NCI-H1436 (cell line): Measurements from ENCODE around the gene ACP3.
"Not testable (repeated sequence)": the region's sequence is repeated elsewhere in the genome, so short reads cannot be mapped to it uniquely, and the experiment has no call there.

Experiments
- DNase-seq: peaks from one replicate; lab custom pipeline; 2025; lab: John Stamatoyannopoulos, UW

The ACP3 gene

GRCh38 chr3:132362329-132362728 lies 45.1 kb downstream of the ACP3 start:
- DNase-seq = no peak

GRCh38 chr3:132368515-132368914 lies 51.3 kb downstream of the ACP3 start:
- DNase-seq = no peak

DNA sequence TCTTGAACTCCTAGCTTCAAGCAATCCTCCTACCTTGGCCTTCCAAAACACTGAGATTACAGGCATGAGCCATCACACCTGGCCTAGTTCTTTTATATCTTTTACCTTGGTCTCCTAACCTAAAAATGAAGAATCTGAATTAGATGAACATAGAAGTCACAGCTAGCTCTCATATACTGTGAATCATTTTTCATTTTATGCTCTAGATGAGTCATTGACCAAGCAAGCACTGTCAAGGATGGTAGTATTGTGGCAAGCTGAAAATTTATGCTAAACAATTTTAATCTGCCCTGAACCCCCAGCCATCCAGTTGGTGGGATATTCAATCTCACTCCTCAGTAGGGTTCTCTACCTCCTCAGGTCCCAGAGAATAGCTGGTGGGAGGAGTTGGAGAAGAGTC lies 51.8 kb downstream of the ACP3 start:
- no peak for DNase-seq

- peak; percentile 18 for DNase-seq
These were observed 59.7 kb downstream of the ACP3 start for GRCh38 chr3:132376945-132377354.

GRCh38 chr3:132378048-132378762 lies 61.0 kb downstream of the ACP3 start:
- DNase-seq = no peak

DNA sequence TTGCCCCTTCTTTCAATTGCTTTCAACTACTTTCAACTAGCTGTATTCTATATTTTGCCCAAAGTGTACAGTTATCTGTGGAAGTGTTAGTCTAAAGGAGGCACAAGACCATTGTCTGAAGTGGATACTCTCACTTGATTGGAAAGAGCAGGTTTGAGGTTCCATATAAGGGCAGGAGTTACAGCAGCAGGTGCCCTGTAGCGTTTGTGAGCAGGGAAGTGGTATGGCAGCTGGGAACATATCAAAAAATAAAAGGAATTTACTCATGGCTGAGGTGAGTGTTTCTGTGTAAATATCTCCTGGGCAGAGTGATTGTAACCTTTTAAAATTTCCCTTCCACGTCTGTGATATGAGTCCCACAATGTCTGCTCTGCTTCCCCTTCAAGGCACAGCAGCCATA lies 61.6 kb downstream of the ACP3 start:
- DNase-seq = no peak

- no peak for DNase-seq
These were observed 63.7 kb downstream of the ACP3 start for GRCh38 chr3:132380920-132381319.

GRCh38 chr3:132381348-132381944 lies 64.2 kb downstream of the ACP3 start:
- no peak for DNase-seq

GRCh38 chr3:132382267-132382666 lies 65.1 kb downstream of the ACP3 start:
- no peak for DNase-seq

- DNase-seq = no peak
These were observed 65.5 kb downstream of the ACP3 start for GRCh38 chr3:132382688-132383194.

GRCh38 chr3:132386259-132386658 lies 69.1 kb downstream of the ACP3 start:
- no peak for DNase-seq

GRCh38 chr3:132392675-132393074 lies 75.5 kb downstream of the ACP3 start:
- not testable (repeated sequence) for DNase-seq

DNA sequence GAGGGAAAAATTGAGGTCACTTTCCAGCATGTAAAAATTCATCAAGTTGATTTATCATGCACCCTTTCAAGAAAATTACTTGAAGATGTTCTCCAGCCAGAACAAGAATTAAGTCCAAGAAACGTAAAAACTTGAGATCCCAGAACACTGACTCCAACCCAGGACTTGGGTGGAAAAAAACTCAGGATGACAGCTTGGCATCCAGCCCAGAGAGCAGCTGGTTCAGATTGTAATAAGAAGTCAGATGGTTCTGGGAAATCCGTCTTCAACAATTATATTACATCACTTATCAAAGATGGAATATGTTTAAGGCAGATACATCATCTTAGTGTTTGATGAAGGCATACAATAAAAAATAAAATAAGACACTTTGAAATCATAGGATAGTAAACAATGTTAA lies 77.1 kb downstream of the ACP3 start:
- DNase-seq = no peak

- no peak for DNase-seq
These were observed 77.9 kb downstream of the ACP3 start for GRCh38 chr3:132395126-132395525.

GRCh38 chr3:132396255-132396654 lies 79.0 kb downstream of the ACP3 start:
- DNase-seq = no peak

DNA sequence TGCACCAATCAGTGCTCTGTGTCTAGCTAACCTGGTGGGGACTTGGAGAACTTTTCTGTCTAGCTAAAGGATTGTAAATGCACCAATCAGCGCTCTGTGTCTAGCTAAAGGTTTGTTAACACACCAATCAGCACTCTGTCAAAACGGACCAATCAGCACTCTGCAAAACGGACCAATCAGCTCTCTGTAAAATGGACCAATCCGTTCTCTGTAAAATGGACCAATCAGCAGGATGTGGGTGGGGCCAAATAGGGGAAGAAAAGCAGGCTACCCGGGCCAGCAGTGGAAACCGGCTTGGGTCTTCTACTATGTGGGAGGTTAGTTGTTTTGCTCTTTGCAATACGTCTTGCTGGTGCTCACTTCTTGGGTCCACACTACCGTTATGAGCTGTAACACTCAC lies 79.6 kb downstream of the ACP3 start:
- not testable (repeated sequence) for DNase-seq

GRCh38 chr3:132399054-132399929 lies 82.1 kb downstream of the ACP3 start:
- DNase-seq = peak; percentile 36

- DNase-seq = no peak
These were observed 84.0 kb downstream of the ACP3 start for GRCh38 chr3:132401255-132401654.

DNA sequence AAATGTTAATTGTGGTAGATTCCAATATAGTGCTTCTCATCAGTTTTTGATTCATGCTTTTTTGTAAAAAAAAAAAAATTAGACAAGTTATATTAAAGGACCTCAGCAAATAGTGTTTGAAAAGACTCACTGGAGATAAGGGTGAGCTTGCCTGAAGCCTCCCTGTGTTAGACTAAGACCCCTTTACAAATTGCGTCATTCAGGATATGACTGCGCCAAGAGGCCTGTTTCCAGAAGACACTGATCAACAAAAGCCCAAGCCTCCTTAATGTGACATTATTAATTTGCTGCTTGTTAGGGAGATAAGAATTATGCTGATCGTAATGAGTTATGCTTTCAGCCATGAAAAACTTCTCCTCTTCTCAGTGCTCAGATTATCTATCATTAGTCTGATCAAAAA lies 87.1 kb downstream of the ACP3 start:
- DNase-seq = no peak

DNA sequence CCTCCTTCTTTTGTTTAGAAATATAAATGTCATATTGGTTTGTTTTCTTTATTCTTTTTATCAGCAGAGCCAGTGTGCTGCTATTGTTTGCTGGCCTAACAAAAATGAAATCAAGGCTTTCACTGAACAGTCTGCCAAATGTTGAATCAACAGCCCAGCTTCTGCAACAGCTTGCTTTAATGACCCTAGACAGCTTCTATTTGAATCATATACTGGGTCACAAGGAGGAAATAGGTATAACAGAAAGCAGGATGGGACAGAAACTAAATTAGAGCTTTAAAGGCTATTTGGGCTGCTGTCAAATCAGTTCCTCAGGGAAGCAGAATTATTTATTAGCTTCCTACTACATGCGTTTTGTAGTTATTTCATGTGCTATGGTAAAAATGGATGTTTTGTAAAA lies 88.0 kb downstream of the ACP3 start:
- DNase-seq = no peak

GRCh38 chr3:132405609-132406299 lies 88.5 kb downstream of the ACP3 start:
- DNase-seq = no peak

DNA sequence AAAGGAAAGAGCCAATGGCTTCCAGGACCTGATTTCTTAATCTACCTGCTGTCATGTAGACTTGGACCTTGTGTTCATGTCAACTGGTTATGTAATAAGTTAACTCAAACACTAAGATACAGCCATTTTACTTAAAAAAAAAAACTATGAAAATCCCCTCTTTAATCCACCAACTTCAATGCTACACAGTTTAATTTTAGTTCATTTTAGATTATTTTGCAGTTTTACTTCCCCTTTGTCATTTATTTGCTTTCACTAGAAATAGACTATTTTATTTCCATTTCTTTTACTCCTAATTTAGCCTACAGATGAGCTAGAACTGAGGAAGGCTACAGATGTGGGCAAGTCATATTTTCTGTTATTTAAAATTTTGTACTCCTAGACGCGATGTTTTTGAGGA lies 89.4 kb downstream of the ACP3 start:
- no peak for DNase-seq
